HCT116 (cell line): ENCODE data around the gene NPLOC4. TPM values are rescaled to one million over a fixed set of nuclear protein-coding genes. Genes with fewer than 3 reads are reported as not detected.

Experiments used
- ATAC-seq: fragments of 200-7000 bp; cut with Tn5 transposase; 2 replicates; pipeline ENCODE4 v1.9.1; 2020; ENCODE audit warnings: mild to moderate bottlenecking, moderate library complexity
- BruUV-seq: library from RNA; stranded (reverse); fragments of 400-500 nt; replicated peaks from 2 replicates; lab custom pipeline; 2021; lab: Mats Ljungman, UMichigan
- CTCF ChIA-PET: fragments of 300-600 bp; sonication (Branson Sonifier 250); formaldehyde crosslinking; loops from one replicate; lab custom pipeline; 2021; ENCODE audit warnings: antibody characterized with exemption; lab: Charles Lee
- POLR2A ChIA-PET: fragments of 300-600, 350-600 bp; sonication (Branson Sonifier 250); formaldehyde crosslinking; loops from one replicate; lab custom pipeline; 2021; ENCODE audit warnings: antibody characterized with exemption; lab: Charles Lee
- RAD21 ChIA-PET, 2 experiments: fragments of 300-600 bp; sonication (Branson Sonifier 250); formaldehyde crosslinking; loops; one replicate each; lab custom pipeline; 2023; ENCODE audit warnings: low total read pairs in 2 of 2; ENCODE audit not compliant: uncharacterized antibody in 2 of 2, unreplicated experiment in 2 of 2, low non-redundant PET in 1 of 2; lab: Charles Lee
- DNase-seq: peaks from one replicate; pipeline ENCODE4 v3.0.0-alpha.2; 2010; ENCODE audit warnings: low read depth, low spot score
- H2AFZ ChIP-seq: fragments of 200-600 bp; shearing (Covaris generic), sonication (generic); 2 replicates; pipeline ENCODE4 v1.6.1; 2017; ENCODE audit warnings: low read depth, mixed run types, mixed read lengths, antibody characterized with exemption, low read length; ENCODE audit not compliant: poor library complexity, severe bottlenecking
- H3K27ac ChIP-seq: 2 replicates; pipeline ENCODE4 v1.5.1; 2012; ENCODE audit warnings: low read depth, low read length
- H3K27me3 ChIP-seq: fragments of 200-600 bp; sonication (generic); 2 replicates; pipeline ENCODE4 v1.6.1; 2016; ENCODE audit warnings: mixed run types, low read length, mixed read lengths; ENCODE audit not compliant: insufficient read depth
- H3K36me3 ChIP-seq, 2 experiments: fragments of 200-500 bp in 1 of 2; fragments of 200-600 bp in 1 of 2; sonication (Bioruptor generic) in 1 of 2; sonication (generic) in 1 of 2; 2 replicates each; pipeline versions ENCODE4 v1.5.1 to v1.6.1; 2014 to 2016; ENCODE audit warnings: low read length in 2 of 2, inconsistent platforms in 1 of 2, mixed read lengths in 1 of 2, mixed run types in 1 of 2; ENCODE audit not compliant: insufficient read depth in 2 of 2, control insufficient read depth in 1 of 2
- H3K4me1 ChIP-seq, 2 experiments: fragments of 200-600 bp in 1 of 2; sonication (generic) in 1 of 2; 2 replicates each; pipeline versions ENCODE4 v1.5.1 to v1.6.1; 2012 to 2017; ENCODE audit warnings: low read length in 2 of 2, inconsistent platforms in 1 of 2, mild to moderate bottlenecking in 1 of 2, mixed read lengths in 1 of 2, mixed run types in 1 of 2, moderate library complexity in 1 of 2; ENCODE audit not compliant: insufficient read depth in 2 of 2, control insufficient read depth in 1 of 2
- H3K4me2 ChIP-seq: fragments of 200-600 bp; sonication (generic); 2 replicates; pipeline ENCODE4 v1.6.1; 2017; ENCODE audit warnings: mixed run types, low read length, mixed read lengths
- H3K4me3 ChIP-seq, 2 experiments: fragments of 200-600 bp in 1 of 2; sonication (generic) in 1 of 2; replicated peaks in 1 of 2; 2 replicates each; pipeline ENCODE4 v1.5.1; 2011 to 2016; ENCODE audit warnings: low read length in 2 of 2, control low read depth in 1 of 2, low read depth in 1 of 2, mild to moderate bottlenecking in 1 of 2, mixed read lengths in 1 of 2, mixed run types in 1 of 2
- H3K79me2 ChIP-seq: fragments of 200-600 bp; sonication (generic); 2 replicates; pipeline ENCODE4 v1.6.1; 2017; ENCODE audit warnings: mild to moderate bottlenecking, mixed run types, low read length, moderate library complexity, mixed read lengths; ENCODE audit not compliant: insufficient read depth
- H3K9ac ChIP-seq: fragments of 200-600 bp; sonication (generic); 2 replicates; pipeline ENCODE4 v1.6.1; 2016; ENCODE audit warnings: low read length, mixed read lengths
- H3K9me2 ChIP-seq: fragments of 200-600 bp; sonication (generic), shearing (Covaris generic); 2 replicates; pipeline ENCODE4 v1.6.1; 2017; ENCODE audit warnings: mixed run types, mild to moderate bottlenecking, moderate library complexity; ENCODE audit not compliant: insufficient read depth
- H3K9me3 ChIP-seq, 2 experiments: fragments of 200-500 bp in 1 of 2; fragments of 200-600 bp in 1 of 2; sonication (Bioruptor generic) in 1 of 2; sonication (generic) in 1 of 2; 2 replicates each; pipeline ENCODE4 v1.6.1; 2014 to 2017; ENCODE audit warnings: low read length in 2 of 2, mixed read lengths in 2 of 2, inconsistent platforms in 1 of 2, low read depth in 1 of 2, mild to moderate bottlenecking in 1 of 2, mixed run types in 1 of 2, moderate library complexity in 1 of 2; ENCODE audit not compliant: control insufficient read depth in 1 of 2, insufficient read depth in 1 of 2
- H4K20me1 ChIP-seq: fragments of 200-600 bp; sonication (generic), shearing (Covaris generic); 2 replicates; pipeline ENCODE4 v1.6.1; 2017; ENCODE audit warnings: mixed run types, mild to moderate bottlenecking, moderate library complexity; ENCODE audit not compliant: insufficient read depth
- CBX3 ChIP-seq: IDR thresholded peaks from 2 replicates; pipeline ENCODE4 v1.6.1; 2012; ENCODE audit warnings: low read depth
- ELF1 ChIP-seq: IDR thresholded peaks from 2 replicates; pipeline ENCODE4 v1.6.1; 2012; ENCODE audit warnings: low read depth, borderline replicate concordance
- EZH2phosphoT487 ChIP-seq: fragments of 200-600 bp; IDR thresholded peaks from 2 replicates; pipeline ENCODE4 v1.6.1; 2018; ENCODE audit warnings: antibody characterized with exemption, borderline replicate concordance
- FOSL1 ChIP-seq: IDR thresholded peaks from 2 replicates; pipeline ENCODE4 v1.6.1; 2012; ENCODE audit warnings: low read depth
- POLR2AphosphoS5 ChIP-seq: IDR thresholded peaks from 2 replicates; pipeline ENCODE4 v1.6.1; 2011; ENCODE audit warnings: mild to moderate bottlenecking, low read depth, low read length, moderate library complexity
- RAD21 ChIP-seq: IDR thresholded peaks from 2 replicates; pipeline ENCODE4 v1.6.1; 2012; ENCODE audit warnings: low read depth, mild to moderate bottlenecking
- SRF ChIP-seq: IDR thresholded peaks from 2 replicates; pipeline ENCODE4 v1.6.1; 2012; ENCODE audit warnings: low read depth
- TCF7L2 ChIP-seq: IDR thresholded peaks from 2 replicates; pipeline ENCODE4 v1.7.0; 2011; ENCODE audit warnings: borderline replicate concordance, inconsistent platforms; ENCODE audit not compliant: insufficient read depth, insufficient read length; ENCODE audit errors: extremely low read depth
- YY1 ChIP-seq: IDR thresholded peaks from 2 replicates; pipeline ENCODE4 v1.6.1; 2011; ENCODE audit warnings: low read length, low read depth, moderate library complexity, mild to moderate bottlenecking; ENCODE audit not compliant: insufficient replicate concordance; ENCODE audit errors: extremely low read depth
- intact Hi-C: fragments of 100-400 bp; cut with micrococcal nuclease; formaldehyde crosslinking; loops from 2 replicates; pipeline ENCODE4 v1.10.0; 2022
- total RNA-seq: library from RNA; stranded (reverse); gene quantifications from one replicate; pipeline ENCODE4 v1.2.1, GENCODE V29; 2021; ENCODE audit not compliant: unreplicated experiment

NPLOC4 gene
- total RNA-seq, 1 experiment from 2014 or later: 137 TPM

GRCh38 chr17:81575836-81576235 lies 61.1 kb downstream of the NPLOC4 start:
- ChIA-PET POLR2A (no interaction called here), CTCF (no interaction called here), RAD21 (no interaction called here)
- no peak overlapping the region for H3K4me2 ChIP-seq
- no peak overlapping the region for H3K4me3 ChIP-seq
- H3K9me3 ChIP-seq: no peaks in the 10 kb centered on the region
- H3K9me2 ChIP-seq: no peaks in the 10 kb centered on the region
- no peak for ATAC-seq
- intact Hi-C loops: no loop called here
- peaks cover 35 to 54% of the 10 kb centered on the region in 2 experiments for H3K36me3 ChIP-seq
- peaks cover 24 to 42% of the 10 kb centered on the region in 2 experiments for H3K4me1 ChIP-seq
- no peak overlapping the region for H2AFZ ChIP-seq
- no peak overlapping the region for H3K9ac ChIP-seq
- no peaks in the 10 kb centered on the region for H3K27me3 ChIP-seq
- BruUV-seq: no TSS peak
- peaks cover 8% of the 10 kb centered on the region for H4K20me1 ChIP-seq
- TF ChIP-seq ELF1 (no peak), FOSL1 (no peak), EZH2phosphoT487 (no peak), CBX3 (no peak), SRF (no peak), RAD21 (no peak), TCF7L2 (no peak), YY1 (no peak), POLR2AphosphoS5 (no peak)
- TF ChIP-seq, all 23 proteins: peak for 0
- no peak overlapping the region for H3K27ac ChIP-seq
- peaks cover 74% of the 10 kb centered on the region for H3K79me2 ChIP-seq
- no peak for DNase-seq

- peaks cover 8% of the 10 kb centered on the region for H4K20me1 ChIP-seq
- H3K27me3 ChIP-seq: no peaks in the 10 kb centered on the region
- H3K4me1 ChIP-seq: peaks cover 24 to 36% of the 10 kb centered on the region in 2 experiments
- intact Hi-C loops: no loop called here
- no peak overlapping the region; the same call in 1 of the 2 replicates for H3K27ac ChIP-seq
- ChIA-PET POLR2A (no interaction called here), RAD21 (no interaction called here), CTCF (no interaction called here)
- H3K9me3 ChIP-seq: no peaks in the 10 kb centered on the region
- no peak overlapping the region for H3K4me3 ChIP-seq
- H3K36me3 ChIP-seq: peaks cover 42 to 62% of the 10 kb centered on the region in 2 experiments
- no peak overlapping the region for H3K4me2 ChIP-seq
- H3K79me2 ChIP-seq: peaks cover 62% of the 10 kb centered on the region
- TF ChIP-seq SRF: no peak
- BruUV-seq: no TSS peak
- H2AFZ ChIP-seq: no peak overlapping the region
- ATAC-seq (no peak), DNase-seq (no peak)
- H3K9ac ChIP-seq: no peak overlapping the region
- H3K9me2 ChIP-seq: no peaks in the 10 kb centered on the region
Measured at GRCh38 chr17:81574643-81574956, 62.3 kb downstream of the NPLOC4 start.
